ENCODE results near the gene MRPS18A. TPM values are rescaled to one million over a fixed set of nuclear protein-coding genes. Genes with fewer than 3 reads are reported as not detected.
"Not testable (repeated sequence)": the region's sequence is repeated elsewhere in the genome, so short reads cannot be mapped to it uniquely, and the experiment has no call there.

Gene MRPS18A
- total RNA-seq, 4 donors from 2014 or later = 38.1 to 45.8 (median 43.9) TPM

- Histone ChIP-seq H3K27me3 (no peaks in the 10 kb centered on the region), H3K4me1 (peaks cover 0 to 42% (median 24%) of the 10 kb centered on the region in 4 donors), H3K36me3 (peaks cover 0 to 11% (median 2%) of the 10 kb centered on the region in 3 donors), H3K27ac (no peak overlapping the region), H3K9me3 (no peaks in the 10 kb centered on the region), H3K4me3 (no peak overlapping the region)
- no peak for TF ChIP-seq CTCF (IDR thresholded peaks at IDR 0.05)
- no peak for TF ChIP-seq POLR2A (IDR thresholded peaks at IDR 0.05)
- TF ChIP-seq EP300 (IDR thresholded peaks at IDR 0.05) = no peak
- WGBS, 2 donors = 68 to 75% methylated on average over 13 of the region's 13 CpGs
- DNase-seq (ENCODE audit: low spot score in 2 of 2) = no peak
Measured at GRCh38 chr6:43666196-43666920, 21.2 kb downstream of the MRPS18A start.

GRCh38 chr6:43665376-43665775, 22.2 kb downstream of the MRPS18A start:
- DNase-seq (ENCODE audit: low spot score in 2 of 2) = no peak
- 100% methylated on average over 1 of the region's 1 CpG; no CpG with 5 or more reads in 1 of the 2 donors for WGBS, 2 donors
- peaks cover 0 to 35% (median 24%) of the 10 kb centered on the region in 4 donors for H3K4me1 ChIP-seq
- H3K27me3 ChIP-seq = no peaks in the 10 kb centered on the region
- H3K27ac ChIP-seq = no peak overlapping the region
- peaks cover 0 to 1% (median 0%) of the 10 kb centered on the region in 3 donors for H3K36me3 ChIP-seq
- H3K4me3 ChIP-seq = no peak overlapping the region
- no peaks in the 10 kb centered on the region for H3K9me3 ChIP-seq
- no peak for TF ChIP-seq POLR2A (IDR thresholded peaks at IDR 0.05)
- no peak for TF ChIP-seq EP300 (IDR thresholded peaks at IDR 0.05)
- no peak for TF ChIP-seq CTCF (IDR thresholded peaks at IDR 0.05)

- H3K27ac ChIP-seq; H3K9me3 ChIP-seq; H3K4me3 ChIP-seq; H3K36me3 ChIP-seq; H3K27me3 ChIP-seq; DNase-seq (ENCODE audit: low spot score in 2 of 2): not testable (repeated sequence)
- WGBS, 2 donors = 90 to 92% methylated on average over 5 of the region's 5 CpGs
- H3K4me1 ChIP-seq = peaks cover 0 to 11% (median 5%) of the 10 kb centered on the region in 4 donors
Measured at GRCh38 chr6:43662948-43663347, 24.6 kb downstream of the MRPS18A start.

GRCh38 chr6:43658161-43658560, 29.4 kb downstream of the MRPS18A start:
- TF ChIP-seq EP300 (IDR thresholded peaks at IDR 0.05) (no peak), CTCF (IDR thresholded peaks at IDR 0.05) (no peak), POLR2A (IDR thresholded peaks at IDR 0.05) (no peak)
- Histone ChIP-seq H3K27me3 (no peaks in the 10 kb centered on the region), H3K27ac (no peak overlapping the region), H3K4me3 (no peak overlapping the region), H3K36me3 (peaks cover 0 to 3% (median 0%) of the 10 kb centered on the region in 3 donors), H3K4me1 (no peaks in the 10 kb centered on the region), H3K9me3 (no peaks in the 10 kb centered on the region)
- WGBS, 2 donors = 88 to 92% methylated on average over 9 of the region's 9 CpGs
- DNase-seq (ENCODE audit: low spot score in 2 of 2) = no peak

GRCh38 chr6:43657221-43657802, 30.3 kb downstream of the MRPS18A start:
- WGBS, 2 donors = 91 to 94% methylated on average over 3 of the region's 3 CpGs
- Histone ChIP-seq H3K4me3 (no peak overlapping the region), H3K9me3 (no peaks in the 10 kb centered on the region), H3K36me3 (peaks cover 0 to 3% (median 0%) of the 10 kb centered on the region in 3 donors), H3K27me3 (no peaks in the 10 kb centered on the region), H3K27ac (no peak overlapping the region), H3K4me1 (no peaks in the 10 kb centered on the region)
- no peak for DNase-seq (ENCODE audit: low spot score in 2 of 2)
- no peak for TF ChIP-seq EP300 (IDR thresholded peaks at IDR 0.05)
- TF ChIP-seq CTCF (IDR thresholded peaks at IDR 0.05) = no peak
- TF ChIP-seq POLR2A (IDR thresholded peaks at IDR 0.05) = no peak

- H3K36me3 ChIP-seq; DNase-seq (ENCODE audit: low spot score in 2 of 2); H3K27me3 ChIP-seq; H3K4me3 ChIP-seq; H3K4me1 ChIP-seq; H3K9me3 ChIP-seq; H3K27ac ChIP-seq: not testable (repeated sequence)
- WGBS, 2 donors = 93 to 98% methylated on average over 2 of the region's 2 CpGs
Measured at GRCh38 chr6:43652822-43653221, 34.8 kb downstream of the MRPS18A start.

All from tibial nerve (tissue), 4 donors.